ENCODE data around the gene PAIP2. TPM values are rescaled to one million over a fixed set of nuclear protein-coding genes. Genes with fewer than 3 reads are reported as not detected.

PAIP2 gene
- total RNA-seq = 54.0 and 77.6 TPM in 2 replicates

- peak; percentile 63 for DNase-seq (ENCODE audit: low read depth)
- peak; percentile 67 for TF ChIP-seq CTCF (conservative IDR thresholded peaks at IDR 0.05; ENCODE audit: low read depth, low read length)
- H3K4me3 ChIP-seq (ENCODE audit: low read depth, low read length) = peak within 1 kb of the TSS; percentile 86
Observed at GRCh38 chr5:139341689-139342422, at the start of gene PAIP2. PAIP2 (plus strand) TSS chr5:139341854; CDS start chr5:139363785, 21,931 bp downstream.

GRCh38 chr5:139293202-139293506 is 48.5 kb upstream of the PAIP2 start:
- TF ChIP-seq CTCF (conservative IDR thresholded peaks at IDR 0.05; ENCODE audit: low read depth, low read length) = no peak
- no peak for DNase-seq (ENCODE audit: low read depth)
- peak overlapping the region; percentile 86 for H3K4me3 ChIP-seq (ENCODE audit: low read depth, low read length)

GRCh38 chr5:139293507-139294373 is 47.9 kb upstream of the PAIP2 start, which contains the start of gene MATR3:
MATR3 (plus strand) TSS chr5:139293740; CDS start chr5:139307416, 13,676 bp downstream.
- DNase-seq (ENCODE audit: low read depth) = no peak
- no peak for TF ChIP-seq CTCF (conservative IDR thresholded peaks at IDR 0.05; ENCODE audit: low read depth, low read length)
- peak within 1 kb of the TSS; percentile 86 for H3K4me3 ChIP-seq (ENCODE audit: low read depth, low read length)

- TF ChIP-seq CTCF (conservative IDR thresholded peaks at IDR 0.05; ENCODE audit: low read depth, low read length) = peak; percentile 45
- DNase-seq (ENCODE audit: low read depth) = no peak
- peak overlapping the region; percentile 86 for H3K4me3 ChIP-seq (ENCODE audit: low read depth, low read length)
Observed at GRCh38 chr5:139294374-139295165, 47.1 kb upstream of the PAIP2 start.

- TF ChIP-seq CTCF (conservative IDR thresholded peaks at IDR 0.05; ENCODE audit: low read depth, low read length) = no peak
- no peak for DNase-seq (ENCODE audit: low read depth)
- H3K4me3 ChIP-seq (ENCODE audit: low read depth, low read length) = peak overlapping the region; percentile 86
Observed at GRCh38 chr5:139295346-139296057, 46.2 kb upstream of the PAIP2 start.

- no peak for TF ChIP-seq CTCF (conservative IDR thresholded peaks at IDR 0.05; ENCODE audit: low read depth, low read length)
- no peak for DNase-seq (ENCODE audit: low read depth)
- no peak overlapping the region for H3K4me3 ChIP-seq (ENCODE audit: low read depth, low read length)
Observed at GRCh38 chr5:139296198-139296597, 45.5 kb upstream of the PAIP2 start.
